Stimulated activated CD8-positive, alpha-beta memory T cell treated with anti-CD3 and anti-CD28 coated beads, Interleukin-7, amount 100 ng/mL, for 1 hour (primary cell): Measurements from ENCODE around the gene SH3BP4.

Experiments
- DNase-seq, 2 donors: peaks; one replicate each; pipeline ENCODE4 v3.0.0-alpha.2; 2020; ENCODE audit warnings: low read depth in 2 of 2

The SH3BP4 gene

DNA sequence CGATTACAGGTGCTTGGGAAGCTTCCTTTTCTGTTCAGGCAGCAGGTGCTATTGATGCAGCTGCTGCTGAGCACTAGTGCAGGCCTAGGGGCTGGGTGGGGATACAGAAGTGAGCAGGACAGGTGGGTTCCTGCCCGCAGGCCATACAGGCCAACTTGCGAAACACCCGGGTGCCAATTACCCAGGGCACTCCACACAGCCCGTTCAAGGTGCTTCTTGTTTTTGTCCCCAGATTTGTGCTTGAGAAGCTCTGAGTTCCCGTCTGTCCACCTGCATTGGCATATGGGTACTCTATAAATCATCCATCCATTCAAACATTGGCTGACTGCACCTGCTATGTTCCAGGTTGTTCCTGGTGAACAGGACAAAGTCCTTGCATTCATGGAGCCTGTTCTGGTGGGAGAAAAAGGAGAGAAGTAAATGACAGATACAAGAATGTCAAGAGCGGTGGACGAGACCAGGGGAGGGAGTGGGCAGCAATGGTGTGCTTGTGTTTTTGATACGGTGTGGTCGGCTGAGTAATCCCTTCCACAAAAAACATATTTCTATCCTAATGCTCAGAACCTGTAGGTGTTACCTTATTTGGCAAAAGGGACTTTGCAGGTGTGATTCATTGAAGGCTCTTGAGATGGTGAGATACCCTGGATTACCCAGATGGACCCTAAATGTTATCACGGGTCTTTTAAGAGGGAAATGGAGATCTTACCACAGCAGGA is 31.4 kb downstream of the SH3BP4 start:
- DNase-seq: no peak

DNA sequence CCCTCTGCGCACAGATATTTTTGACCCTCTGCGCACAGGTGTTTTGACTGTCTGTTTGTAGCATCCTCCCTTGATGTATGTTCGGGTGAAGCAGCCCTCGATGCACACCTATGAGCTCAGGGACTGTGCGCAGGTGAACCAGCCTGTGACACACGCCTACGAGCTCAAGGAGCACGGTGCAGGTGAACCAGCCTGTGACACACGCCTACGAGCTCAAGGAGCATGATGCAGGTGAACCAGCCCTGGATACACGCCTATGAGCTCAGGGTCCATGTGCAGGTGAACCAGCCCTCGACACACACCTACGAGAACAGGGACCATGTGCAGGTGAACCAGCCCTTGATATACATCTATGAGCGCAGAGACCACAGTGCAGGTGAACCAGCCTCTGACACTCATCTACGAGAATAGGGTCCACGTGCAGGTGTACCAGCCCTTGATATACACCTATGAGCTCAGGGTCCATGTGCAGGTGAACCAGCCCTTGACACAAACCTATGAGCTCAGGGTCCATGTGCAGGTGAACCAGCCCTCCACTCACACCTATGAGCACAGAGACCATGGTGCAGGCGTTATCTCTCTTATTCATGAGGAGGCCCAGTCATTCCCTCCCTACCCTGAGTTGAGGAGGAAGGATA is 33.9 kb downstream of the SH3BP4 start:
- DNase-seq: no peak

DNA sequence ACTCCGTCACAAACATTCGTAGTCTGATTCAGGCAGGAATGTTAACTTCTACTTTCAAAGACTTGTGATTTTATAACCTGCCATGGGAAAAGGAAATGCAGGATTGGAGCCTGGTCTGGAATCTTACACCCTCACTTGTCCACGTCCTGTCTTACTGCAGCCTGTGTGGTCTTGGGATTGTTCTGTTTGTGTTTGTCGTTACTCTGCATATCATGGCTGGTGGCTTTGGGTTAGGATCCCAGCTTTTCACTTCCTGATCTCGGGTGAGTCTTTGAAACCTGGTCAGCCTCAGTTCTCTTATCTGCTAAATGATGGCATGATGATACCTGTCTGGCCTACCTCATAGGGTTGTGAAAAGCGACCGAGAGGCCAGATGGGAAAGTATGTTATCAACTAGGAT is 34.6 kb downstream of the SH3BP4 start:
- no peak for DNase-seq

- DNase-seq: no peak
Measured at GRCh38 chr2:234986876-234987720, 35.3 kb downstream of the SH3BP4 start.

DNA sequence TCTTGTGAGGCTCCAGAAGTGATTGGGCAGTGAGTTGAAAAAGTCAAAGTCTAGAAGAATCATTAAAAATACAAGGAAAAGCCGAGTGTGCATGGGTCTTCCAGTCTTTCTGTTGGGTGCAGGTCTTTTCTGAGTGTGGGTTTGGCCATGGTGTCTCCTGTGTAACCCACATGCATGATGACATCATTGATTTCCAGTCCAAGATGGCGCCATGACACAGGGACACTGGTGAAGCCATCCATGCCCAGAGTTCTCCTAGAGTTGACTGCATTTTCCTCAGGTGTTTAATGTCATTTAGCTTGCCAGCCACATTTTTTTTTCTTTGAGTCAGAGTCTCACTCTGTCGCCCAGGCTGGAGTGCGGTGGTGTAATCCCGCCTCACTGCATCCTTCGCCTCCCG is 35.9 kb downstream of the SH3BP4 start:
- no peak for DNase-seq

- no peak for DNase-seq
Measured at GRCh38 chr2:234988491-234988890, 36.7 kb downstream of the SH3BP4 start.

GRCh38 chr2:234989183-234989701 is 37.4 kb downstream of the SH3BP4 start:
- no peak for DNase-seq

DNA sequence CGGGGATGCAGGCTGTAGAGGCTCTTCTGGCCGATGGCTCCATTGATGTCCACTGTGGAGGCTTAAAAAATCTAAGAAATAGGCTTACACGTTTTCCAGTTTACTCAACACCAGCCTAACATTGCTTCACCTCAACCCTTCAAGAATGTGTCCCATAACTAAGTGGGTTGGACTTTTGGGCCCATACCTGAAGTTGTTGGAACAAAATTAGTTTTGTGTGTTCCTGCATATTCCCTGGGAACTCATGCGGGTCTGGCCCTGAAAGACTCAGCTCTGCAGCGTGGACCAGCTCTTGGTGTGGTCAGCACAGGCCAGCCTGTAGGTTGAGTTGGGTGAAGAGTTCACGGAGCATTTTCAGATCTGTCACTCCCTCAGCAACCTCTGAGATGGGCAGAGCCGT is 38.5 kb downstream of the SH3BP4 start:
- DNase-seq: no peak

GRCh38 chr2:234991290-234991689 is 39.5 kb downstream of the SH3BP4 start:
- no peak for DNase-seq

DNA sequence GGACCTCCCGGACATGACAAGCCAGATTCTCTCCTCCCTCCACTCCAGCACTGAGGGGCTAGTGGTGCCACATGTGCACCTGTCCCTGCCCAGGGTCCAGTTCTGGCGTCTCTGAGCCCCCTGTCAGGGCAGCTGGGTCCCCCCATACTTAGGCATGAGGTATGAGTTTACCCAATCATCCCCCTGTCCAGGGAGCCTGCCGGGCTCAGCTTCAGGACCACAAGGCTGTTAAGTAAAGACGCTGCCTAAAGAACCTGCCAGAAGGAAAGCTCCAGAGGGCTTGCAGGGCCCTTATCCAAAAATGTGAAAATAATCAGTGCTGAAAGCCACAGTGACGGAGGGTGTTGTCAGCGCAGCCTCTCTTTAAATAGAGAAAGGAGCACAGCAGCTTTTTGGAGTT is 40.0 kb downstream of the SH3BP4 start:
- no peak for DNase-seq

DNA sequence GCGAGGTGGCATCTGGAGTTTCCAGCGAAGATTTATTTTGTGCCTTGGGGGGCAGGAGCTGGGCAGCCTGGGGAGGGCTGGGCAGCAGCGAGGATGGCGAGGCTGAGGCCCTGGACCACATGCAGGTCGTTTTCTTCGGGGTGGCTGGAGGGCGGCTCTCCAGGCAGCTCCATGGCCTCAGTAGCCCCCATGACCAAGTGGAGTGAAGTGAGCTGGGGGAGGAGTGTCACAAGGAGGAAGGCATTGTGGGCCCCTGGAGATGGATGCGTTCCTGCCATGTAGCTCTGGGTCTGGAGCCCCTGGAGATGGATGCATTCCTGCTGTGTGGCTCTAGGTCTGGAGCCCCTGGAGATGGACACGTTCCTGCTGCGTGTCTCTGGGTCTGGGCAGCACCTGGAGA is 40.4 kb downstream of the SH3BP4 start:
- DNase-seq: no peak

DNA sequence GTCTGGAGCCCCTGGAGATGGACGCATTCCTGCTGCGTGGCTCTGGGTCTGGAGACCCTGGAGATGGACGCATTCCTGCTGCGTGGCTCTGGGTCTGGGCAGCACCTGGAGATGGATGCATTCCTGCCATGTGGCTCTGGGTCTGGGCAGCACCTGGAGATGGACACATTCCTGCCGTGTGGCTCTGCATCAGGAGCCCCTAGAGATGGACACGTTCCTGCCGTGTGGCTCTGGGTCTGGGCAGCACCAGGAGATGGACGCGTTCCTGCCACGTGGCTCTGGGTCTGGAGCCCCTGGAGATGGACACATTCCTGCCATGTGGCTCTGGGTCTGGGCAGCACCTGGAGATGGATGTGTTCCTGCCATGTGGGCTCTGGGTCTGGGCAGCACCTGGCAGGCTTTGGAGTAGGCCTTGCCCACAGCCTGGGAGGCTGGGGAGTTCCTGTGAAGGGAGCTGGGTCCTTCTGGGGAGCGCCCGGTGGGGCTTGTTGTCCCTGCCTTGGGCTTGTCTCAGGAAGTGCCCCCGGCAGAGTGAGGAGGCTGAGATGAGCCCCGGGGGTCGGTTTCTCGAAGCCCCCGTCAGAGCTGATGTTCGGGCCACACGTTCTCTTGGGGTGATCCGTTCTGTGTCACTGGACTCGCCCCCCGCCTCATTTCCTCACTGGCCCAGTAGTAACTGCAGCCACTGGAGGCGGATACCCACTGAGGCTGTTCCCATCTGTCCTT is 41.0 kb downstream of the SH3BP4 start:
- no peak for DNase-seq

GRCh38 chr2:234993541-234993981 is 41.7 kb downstream of the SH3BP4 start:
- no peak for DNase-seq

DNA sequence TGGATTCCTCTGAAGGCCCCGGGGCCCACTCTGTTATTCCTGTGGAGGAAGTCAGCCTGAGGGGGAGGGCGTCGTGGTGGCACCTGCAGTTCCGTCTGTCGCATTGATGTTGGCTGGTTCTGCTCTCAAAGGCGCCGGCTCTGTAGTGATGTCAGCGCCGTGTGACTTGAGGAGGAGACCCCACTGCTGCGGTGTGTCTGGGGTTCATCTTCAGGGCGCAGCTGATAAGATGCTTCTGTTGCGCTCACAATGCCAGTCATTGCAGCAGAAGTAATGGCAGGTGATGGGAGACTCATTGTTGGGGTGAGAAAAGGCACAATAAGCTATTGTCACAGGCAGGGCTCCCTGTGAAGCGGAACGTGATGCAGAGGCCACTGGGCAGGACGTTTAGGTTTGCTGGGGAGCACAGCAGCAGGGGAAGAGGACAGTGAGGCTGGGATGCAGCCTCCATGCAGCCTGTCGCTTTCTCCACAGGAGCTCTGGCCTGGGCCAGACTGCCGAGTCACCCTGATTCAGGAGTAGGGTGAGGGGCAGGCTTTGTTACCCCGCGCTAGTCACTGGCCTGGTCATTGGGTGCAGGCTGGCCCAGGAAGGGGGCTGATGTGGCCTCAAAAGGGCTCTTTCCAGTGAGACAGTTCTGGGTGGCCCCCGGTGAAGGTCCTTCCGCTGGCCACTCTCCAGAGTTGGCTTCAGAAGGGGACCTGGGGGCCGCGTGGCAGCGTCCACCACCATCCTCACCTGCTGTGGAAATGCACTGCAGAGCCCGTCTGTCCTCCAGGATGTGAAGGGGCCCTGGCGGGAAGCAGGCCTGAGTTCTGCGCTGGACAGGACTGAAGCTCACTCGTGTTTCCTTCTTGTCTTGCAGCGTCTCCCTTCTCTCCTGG is 42.9 kb downstream of the SH3BP4 start:
- DNase-seq: no peak

DNA sequence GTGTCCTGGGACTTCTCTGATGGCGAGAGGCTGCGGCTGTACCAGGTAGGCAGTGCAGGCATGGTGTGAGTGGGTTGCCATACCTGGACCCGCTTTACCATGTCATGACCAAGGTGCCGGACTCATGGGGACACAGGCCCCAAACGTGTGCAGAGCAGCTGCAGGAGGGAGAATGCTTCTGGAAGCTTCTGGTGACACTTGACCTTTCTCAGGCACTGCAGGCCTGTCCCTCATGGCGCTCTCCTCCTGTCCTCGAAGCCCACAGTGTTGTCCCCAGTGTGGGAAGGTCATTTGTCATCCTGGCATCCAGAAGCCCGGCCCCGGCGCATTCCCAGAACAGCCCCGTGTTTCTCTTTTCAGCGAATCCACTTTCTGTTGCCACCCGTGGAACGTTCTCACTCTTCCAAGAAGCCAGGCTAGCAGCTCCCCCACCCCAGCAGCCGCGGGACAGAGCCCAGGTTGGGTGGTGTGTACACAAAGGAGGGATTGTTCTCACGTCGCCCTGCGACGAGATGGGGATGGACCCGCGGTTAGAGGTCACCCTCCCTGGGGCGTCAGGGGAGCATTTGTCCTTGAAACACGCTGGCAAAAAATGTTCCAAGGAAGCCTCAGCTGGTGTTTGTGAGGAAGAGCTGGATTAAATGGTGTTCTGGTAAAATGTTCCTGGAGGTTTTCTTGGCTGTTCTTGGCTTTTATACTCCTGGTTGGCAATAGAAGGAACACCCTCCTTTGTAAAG is 43.7 kb downstream of the SH3BP4 start:
- DNase-seq: no peak

GRCh38 chr2:234996069-234996940 is 44.5 kb downstream of the SH3BP4 start:
- no peak for DNase-seq

- no peak for DNase-seq
Measured at GRCh38 chr2:234996941-234997270, 45.1 kb downstream of the SH3BP4 start.

- no peak for DNase-seq
Measured at GRCh38 chr2:234997389-234997788, 45.6 kb downstream of the SH3BP4 start.
